K562 (cell line): ENCODE data around the gene PRKAG2. TPM values are rescaled to one million over a fixed set of nuclear protein-coding genes. Genes with fewer than 3 reads are reported as not detected.

ENCODE experiments used
- ATAC-seq: fragments of 200-7000 bp; cut with Tn5 transposase; 3 replicates; pipeline ENCODE4 v1.9.1; 2020; ENCODE audit warnings: moderate library complexity
- BruUV-seq: library from RNA; stranded (reverse); fragments of 400-500 nt; replicated peaks from 2 replicates; lab custom pipeline; 2021; lab: Mats Ljungman, UMichigan
- CTCF ChIA-PET: fragments of 300-600 bp; formaldehyde crosslinking; extraction: SDS; loops from one replicate; lab custom pipeline; 2021; ENCODE audit warnings: low intra/inter-chr PET ratio; lab: Yijun Ruan, JAX
- POLR2A ChIA-PET: fragments of 300-600, 350-650 bp; sonication (Branson Sonifier 250); formaldehyde crosslinking; extraction: SDS; loops from one replicate; lab custom pipeline; 2021; ENCODE audit warnings: antibody characterized with exemption, inconsistent platforms; lab: Yijun Ruan, JAX
- DNase-seq, 4 experiments: peaks; one replicate each; pipeline versions ENCODE4 v3.0.0 to v3.0.0-alpha.2; 2011 to 2018; ENCODE audit warnings: low spot score in 3 of 4, mixed read lengths in 3 of 4; ENCODE audit errors: extremely low read depth in 1 of 4
- FAIRE-seq: peaks from 2 replicates; lab custom pipeline; 2011; peaks lifted over from hg19 to GRCh38; lab: Jason Lieb, UNC
- H2AFZ ChIP-seq: 2 replicates; pipeline ENCODE4 v1.6.0; 2011; ENCODE audit warnings: low read depth, low read length, control low read depth, inconsistent platforms
- H3K27ac ChIP-seq: fragments of 200-600 bp; 3 replicates; pipeline ENCODE4 v1.8.0; 2011; ENCODE audit warnings: low read depth, mild to moderate bottlenecking, control low read depth, inconsistent platforms, low read length, moderate library complexity, mixed read lengths; ENCODE audit errors: extremely low read depth
- H3K27me3 ChIP-seq, 2 experiments: fragments of 300-600 bp in 1 of 2; 2 replicates in 1 of 2; 3 replicates in 1 of 2; pipeline versions ENCODE4 v1.6.0 to v1.8.0; 2011; ENCODE audit warnings: inconsistent platforms in 2 of 2, low read length in 2 of 2, mild to moderate bottlenecking in 1 of 2, mixed read lengths in 1 of 2, moderate library complexity in 1 of 2; ENCODE audit not compliant: control insufficient read depth in 2 of 2, insufficient read depth in 2 of 2
- H3K36me3 ChIP-seq: fragments of 300-600 bp; 3 replicates; pipeline ENCODE4 v1.8.0; 2011; ENCODE audit warnings: mild to moderate bottlenecking, low read length, inconsistent platforms; ENCODE audit not compliant: control insufficient read depth, insufficient read depth
- H3K4me1 ChIP-seq, 2 experiments: fragments of 200-600 bp in 1 of 2; replicated peaks in 1 of 2; 2 replicates in 1 of 2; 3 replicates in 1 of 2; pipeline versions ENCODE4 v1.5.1 to v1.8.0; 2011; ENCODE audit warnings: inconsistent platforms in 2 of 2, low read length in 2 of 2, mild to moderate bottlenecking in 1 of 2, mixed read lengths in 1 of 2, moderate library complexity in 1 of 2; ENCODE audit not compliant: control insufficient read depth in 2 of 2, insufficient read depth in 2 of 2
- H3K4me2 ChIP-seq: 2 replicates; pipeline ENCODE4 v1.6.1; 2011; ENCODE audit warnings: low read length, control low read depth, inconsistent platforms, mixed read lengths; ENCODE audit not compliant: insufficient read depth
- H3K4me3 ChIP-seq: fragments of 200-600 bp; sonication (generic), shearing (Covaris generic); 2 replicates; pipeline ENCODE4 v1.5.1; 2016; ENCODE audit warnings: control low read depth, inconsistent platforms
- H3K79me2 ChIP-seq: fragments of 200-600 bp; 3 replicates; pipeline ENCODE4 v1.8.0; 2011; ENCODE audit warnings: low read length, inconsistent platforms; ENCODE audit not compliant: control insufficient read depth, insufficient read depth
- H3K9ac ChIP-seq, 2 experiments: 2 replicates each; pipeline versions ENCODE4 v1.6.0 to v1.6.1; 2011; ENCODE audit warnings: low read depth in 2 of 2, low read length in 2 of 2, control low read depth in 1 of 2, inconsistent platforms in 1 of 2, mild to moderate bottlenecking in 1 of 2, mixed read lengths in 1 of 2; ENCODE audit not compliant: insufficient read depth in 1 of 2
- H3K9me1 ChIP-seq: one replicate; pipeline ENCODE4 v1.6.0; 2011; ENCODE audit warnings: inconsistent platforms, mild to moderate bottlenecking, low read length, moderate library complexity; ENCODE audit not compliant: control insufficient read depth, insufficient read depth
- H3K9me3 ChIP-seq: replicated peaks from 2 replicates; pipeline ENCODE4 v1.5.1; 2011; ENCODE audit warnings: low read depth, low read length, inconsistent platforms; ENCODE audit not compliant: control insufficient read depth, insufficient read depth
- H4K20me1 ChIP-seq: replicated peaks from 2 replicates; pipeline ENCODE4 v1.6.1; 2011; ENCODE audit warnings: low read length, inconsistent platforms, mixed read lengths; ENCODE audit not compliant: control insufficient read depth, insufficient read depth
- SIN3A ChIP-seq, 2 experiments: fragments of 150-350 bp in 1 of 2; IDR thresholded peaks; 2 replicates each; pipeline ENCODE4 v1.6.1; 2011 to 2016; ENCODE audit warnings: borderline replicate concordance in 2 of 2, low read depth in 2 of 2, low read length in 2 of 2, mild to moderate bottlenecking in 2 of 2, moderate library complexity in 2 of 2; ENCODE audit not compliant: control insufficient read depth in 1 of 2
- TBL1XR1 ChIP-seq, 2 experiments: IDR thresholded peaks; 2 replicates each; pipeline ENCODE4 v1.6.1; 2012; ENCODE audit warnings: improper control_type of control experiment in 2 of 2, low read length in 2 of 2, mild to moderate bottlenecking in 1 of 2
- ZNF316 ChIP-seq: fragments of 450-650 bp; IDR thresholded peaks from 2 replicates; pipeline ENCODE4 v1.6.1; 2016
- WGBS: fragments of 100-300 bp; shearing (Covaris generic); methylation state at CpG from one replicate; pipeline ENCODE4 v1.1.6; 2016; ENCODE audit warnings: low coverage, mixed read lengths; ENCODE audit not compliant: insufficient coverage; ENCODE audit errors: missing lambda C conversion rate; 5-methylcytosine and 5-hydroxymethylcytosine counted together
- in situ Hi-C: fragments of 300-500 bp; cut with MboI; formaldehyde crosslinking; loops from 4 replicates; pipeline ENCODE4 v1.15.0; 2018; ENCODE audit warnings: inconsistent platforms, mixed read lengths
- intact Hi-C: fragments of 100-400 bp; cut with micrococcal nuclease; formaldehyde crosslinking; loops from 2 replicates; pipeline ENCODE4 v1.14.2; 2022
- polyA plus RNA-seq, 8 experiments: library from polyadenylated mRNA; depleted of rRNA in 4 of 8; stranded (reverse) in 5 of 8; unstranded in 3 of 8; fragments of >200 nt; fragmentation: Nextera tagmentation in 2 of 8; fragmentation: Illumina TruSeq in 1 of 8; extraction: Ambion mirVana in 2 of 8; extraction: Trizol in 1 of 8; gene quantifications; 2 replicates each; pipeline versions ENCODE4 v1.2.1 to v1.2.3, GENCODE V29; 2011 to 2014; ENCODE audit warnings: inconsistent platforms in 1 of 8, missing spikeins in 1 of 8
- total RNA-seq, 7 experiments: library from RNA; depleted of rRNA in 6 of 7; stranded (reverse); fragments of >200 nt in 6 of 7; fragmentation: Illumina TruSeq in 2 of 7; extraction: Trizol in 2 of 7; gene quantifications; 2 replicates each; pipeline versions ENCODE4 v1.2.1 to v1.2.3, GENCODE V29; 2011 to 2021; ENCODE audit warnings: low replicate concordance in 1 of 7
- TF ChIP-seq, protein P1 (sequence below): sonication (generic); formaldehyde crosslinking; IDR thresholded peaks from 2 replicates; pipeline ENCODE4 v1.8.0; 2022; ENCODE audit warnings: mild to moderate bottlenecking, missing genetic modification reagents, borderline replicate concordance

The PRKAG2 gene
- total and polyA plus RNA-seq, 9 of the 15 experiments (the other 6 are each of a cell fraction or from before 2014, with no cell fraction given) = 0.99 to 5.6 (median 3.3) TPM

DNA sequence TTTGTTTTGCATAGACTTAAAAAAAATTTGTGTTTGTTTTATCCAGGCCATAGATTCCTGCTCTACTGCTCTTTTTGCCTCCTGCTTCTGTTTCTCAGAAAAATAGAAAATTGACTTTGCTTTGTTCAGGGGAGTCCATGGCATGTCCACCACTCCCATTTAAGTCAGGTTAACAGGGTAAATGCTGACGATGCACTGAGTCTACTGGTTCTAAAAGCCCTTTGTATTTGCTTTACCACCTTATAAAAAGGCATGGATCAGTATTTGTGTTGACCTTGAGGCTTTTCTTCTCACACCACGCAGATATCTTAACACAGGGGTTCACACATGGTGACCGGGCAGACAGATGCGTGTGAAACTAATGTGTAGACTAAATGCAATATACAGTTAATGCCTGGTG, 217.7 kb downstream of the PRKAG2 start:
- POLR2A ChIA-PET = interaction anchor here (0.5 kb wide), 1 partner anchor 140 kb away, joined by 3 read pairs; no protein-coding TSS in a partner anchor
- no peak overlapping the region for H3K4me3 ChIP-seq
- intact Hi-C loops (no loop called here), in situ Hi-C loops (no loop called here)
- FAIRE-seq = no peak
- no peaks in the 10 kb centered on the region for H3K9me3 ChIP-seq
- H3K4me1 ChIP-seq = no peaks in the 10 kb centered on the region
- TF ChIP-seq, protein P1, sequence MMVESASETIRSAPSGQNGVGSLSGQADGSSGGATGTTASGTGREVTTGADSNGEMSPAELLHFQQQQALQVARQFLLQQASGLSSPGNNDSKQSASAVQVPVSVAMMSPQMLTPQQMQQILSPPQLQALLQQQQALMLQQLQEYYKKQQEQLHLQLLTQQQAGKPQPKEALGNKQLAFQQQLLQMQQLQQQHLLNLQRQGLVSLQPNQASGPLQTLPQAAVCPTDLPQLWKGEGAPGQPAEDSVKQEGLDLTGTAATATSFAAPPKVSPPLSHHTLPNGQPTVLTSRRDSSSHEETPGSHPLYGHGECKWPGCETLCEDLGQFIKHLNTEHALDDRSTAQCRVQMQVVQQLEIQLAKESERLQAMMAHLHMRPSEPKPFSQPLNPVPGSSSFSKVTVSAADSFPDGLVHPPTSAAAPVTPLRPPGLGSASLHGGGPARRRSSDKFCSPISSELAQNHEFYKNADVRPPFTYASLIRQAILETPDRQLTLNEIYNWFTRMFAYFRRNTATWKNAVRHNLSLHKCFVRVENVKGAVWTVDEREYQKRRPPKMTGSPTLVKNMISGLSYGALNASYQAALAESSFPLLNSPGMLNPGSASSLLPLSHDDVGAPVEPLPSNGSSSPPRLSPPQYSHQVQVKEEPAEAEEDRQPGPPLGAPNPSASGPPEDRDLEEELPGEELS (CRISPR knock-in tag) = no peak
- TF ChIP-seq ZNF316 = peak; percentile 29
- no peak for TF ChIP-seq TBL1XR1 (IDR thresholded peaks at IDR 0.05; ENCODE audit: low read length in 2 of 2)
- TF ChIP-seq SIN3A (IDR thresholded peaks at IDR 0.05; ENCODE audit: borderline replicate concordance in 2 of 2, control insufficient read depth in 1 of 2, low read depth in 2 of 2, low read length in 2 of 2) = no peak
- peaks cover 43 to 56% of the 10 kb centered on the region in 2 experiments for H3K27me3 ChIP-seq
- DNase-seq = no peak
- H3K9ac ChIP-seq = no peak overlapping the region
- no peak overlapping the region for H2AFZ ChIP-seq
- no peak overlapping the region for H3K27ac ChIP-seq
- no peaks in the 10 kb centered on the region for H3K36me3 ChIP-seq
- no peaks in the 10 kb centered on the region for H3K79me2 ChIP-seq
- no peaks in the 10 kb centered on the region for H4K20me1 ChIP-seq
- ATAC-seq = no peak
- no peaks in the 10 kb centered on the region for H3K9me1 ChIP-seq
- no peak overlapping the region for H3K4me2 ChIP-seq
- BruUV-seq = no TSS peak
- CTCF ChIA-PET = no interaction called here
- 0% methylated on average over 4 of the region's 4 CpGs for WGBS
